Hepatocyte (in vitro differentiated cells): Measurements from ENCODE around the gene DAAM1. TPM values are rescaled to one million over a fixed set of nuclear protein-coding genes. Genes with fewer than 3 reads are reported as not detected.

Experiments
- DNase-seq: peaks from one replicate; pipeline ENCODE4 v3.0.0-alpha.2; 2016; ENCODE audit warnings: low spot score
- H2AFZ ChIP-seq: fragments of 200-600 bp; sonication (generic); 2 replicates; pipeline ENCODE4 v1.6.0; 2016; ENCODE audit warnings: antibody characterized with exemption, mild to moderate bottlenecking
- H3K27ac ChIP-seq: fragments of 200-600 bp; sonication (generic); 2 replicates; pipeline ENCODE4 v1.5.1; 2016; ENCODE audit warnings: mild to moderate bottlenecking
- H3K27me3 ChIP-seq: fragments of 200-600 bp; sonication (generic); 2 replicates; pipeline ENCODE4 v1.6.1; 2016
- H3K36me3 ChIP-seq: fragments of 200-600 bp; sonication (generic); replicated peaks from 2 replicates; pipeline ENCODE4 v1.5.1; 2016; ENCODE audit warnings: low read depth; ENCODE audit not compliant: insufficient read depth
- H3K4me1 ChIP-seq: fragments of 200-600 bp; sonication (generic); 2 replicates; pipeline ENCODE4 v1.5.1; 2016; ENCODE audit warnings: mild to moderate bottlenecking, moderate library complexity; ENCODE audit not compliant: insufficient read depth
- H3K4me2 ChIP-seq: fragments of 200-600 bp; sonication (generic); 2 replicates; pipeline ENCODE4 v1.6.0; 2016
- H3K4me3 ChIP-seq: fragments of 200-600 bp; sonication (generic); 2 replicates; pipeline ENCODE4 v1.5.1; 2016; ENCODE audit warnings: mild to moderate bottlenecking
- H3K79me2 ChIP-seq: fragments of 200-600 bp; sonication (generic); 2 replicates; pipeline ENCODE4 v1.6.0; 2017; ENCODE audit warnings: mild to moderate bottlenecking
- H3K9me2 ChIP-seq: fragments of 200-600 bp; sonication (generic); replicated peaks from 2 replicates; pipeline ENCODE4 v1.6.0; 2017; ENCODE audit warnings: mild to moderate bottlenecking; ENCODE audit not compliant: insufficient read depth
- H3K9me3 ChIP-seq: fragments of 200-600 bp; sonication (generic); 2 replicates; pipeline ENCODE4 v1.5.1; 2016; ENCODE audit warnings: low read depth, mild to moderate bottlenecking
- H4K20me1 ChIP-seq: fragments of 200-600 bp; sonication (generic); 2 replicates; pipeline ENCODE4 v1.6.0; 2016; ENCODE audit warnings: mild to moderate bottlenecking; ENCODE audit not compliant: insufficient read depth, poor library complexity, severe bottlenecking
- EZH2 ChIP-seq: fragments of 200-600 bp; sonication (generic); IDR thresholded peaks from 2 replicates; pipeline ENCODE4 v1.6.1; 2016; ENCODE audit warnings: antibody characterized with exemption, mild to moderate bottlenecking, borderline replicate concordance
- EZH2phosphoT487 ChIP-seq: fragments of 200-600 bp; sonication (generic); IDR thresholded peaks from one replicate; pipeline ENCODE4 v1.6.1; 2018; ENCODE audit warnings: antibody characterized with exemption, mild to moderate bottlenecking, low read depth, moderate library complexity; ENCODE audit not compliant: unreplicated experiment, severe bottlenecking
- WGBS: methylation state at CpG from one replicate; pipeline ENCODE4 v1.1.6; 2016; ENCODE audit warnings: low lambda C conversion rate; ENCODE audit errors: missing lambda C conversion rate; 5-methylcytosine and 5-hydroxymethylcytosine counted together
- polyA plus RNA-seq: library from polyadenylated mRNA; unstranded; fragments of >200 nt; fragmentation: Nextera tagmentation; extraction: Ambion mirVana; gene quantifications from 2 replicates; pipeline ENCODE4 v1.2.1, GENCODE V29; 2016
- total RNA-seq: library from RNA; depleted of rRNA; stranded (reverse); fragments of >200 nt; gene quantifications from 2 replicates; pipeline ENCODE4 v1.2.3, GENCODE V29; 2014
- TF ChIP-seq, protein P1 (sequence below): fragments of 200-600 bp; sonication (generic); IDR thresholded peaks from 2 replicates; pipeline ENCODE4 v1.5.1; 2016; ENCODE audit warnings: antibody characterized with exemption, mild to moderate bottlenecking; ENCODE audit not compliant: poor library complexity

The DAAM1 gene
- total and polyA plus RNA-seq, 2 experiments from 2014 or later: 21.6 to 23.7 TPM

DNA sequence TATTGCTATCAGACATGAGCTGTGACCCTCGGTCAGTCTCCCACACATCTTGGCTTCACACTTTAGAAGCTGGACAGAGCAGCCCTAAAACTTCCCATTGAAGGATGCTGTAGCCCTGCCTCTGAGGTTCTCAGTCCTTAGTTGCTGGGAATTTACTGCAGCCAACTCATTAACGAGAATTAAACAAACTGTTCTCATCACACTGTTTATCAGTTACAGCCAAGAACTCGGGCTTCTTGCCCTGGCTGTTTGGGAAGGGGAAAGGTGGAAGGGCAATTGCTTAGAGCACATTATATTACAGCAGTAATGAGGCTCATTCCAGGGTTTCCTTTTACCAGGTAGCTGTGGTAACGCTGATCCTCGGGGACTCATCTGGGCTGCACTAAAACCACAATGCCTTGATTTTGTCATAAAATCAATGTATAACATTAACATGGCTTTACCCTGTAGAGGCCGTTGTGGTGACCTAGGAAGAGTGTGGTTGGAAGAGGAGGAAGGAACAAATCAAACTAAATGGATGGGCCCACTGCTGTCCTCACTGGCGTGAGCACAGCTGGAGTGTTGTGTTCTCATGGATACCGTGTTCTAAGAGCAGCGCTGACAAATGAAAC, 189.6 kb downstream of the DAAM1 start:
- no peak overlapping the region for H2AFZ ChIP-seq
- H4K20me1 ChIP-seq: no peaks in the 10 kb centered on the region
- H3K9me3 ChIP-seq: no peaks in the 10 kb centered on the region
- peaks cover 8% of the 10 kb centered on the region for H3K4me1 ChIP-seq
- no peak overlapping the region for H3K4me2 ChIP-seq
- H3K27me3 ChIP-seq: no peaks in the 10 kb centered on the region
- no peaks in the 10 kb centered on the region for H3K36me3 ChIP-seq
- WGBS: 58% methylated on average over 9 of the region's 9 CpGs
- no peaks in the 10 kb centered on the region for H3K79me2 ChIP-seq
- H3K27ac ChIP-seq: no peak overlapping the region
- H3K4me3 ChIP-seq: no peak overlapping the region
- no peak for DNase-seq
- H3K9me2 ChIP-seq: no peaks in the 10 kb centered on the region
- TF ChIP-seq, protein P1, sequence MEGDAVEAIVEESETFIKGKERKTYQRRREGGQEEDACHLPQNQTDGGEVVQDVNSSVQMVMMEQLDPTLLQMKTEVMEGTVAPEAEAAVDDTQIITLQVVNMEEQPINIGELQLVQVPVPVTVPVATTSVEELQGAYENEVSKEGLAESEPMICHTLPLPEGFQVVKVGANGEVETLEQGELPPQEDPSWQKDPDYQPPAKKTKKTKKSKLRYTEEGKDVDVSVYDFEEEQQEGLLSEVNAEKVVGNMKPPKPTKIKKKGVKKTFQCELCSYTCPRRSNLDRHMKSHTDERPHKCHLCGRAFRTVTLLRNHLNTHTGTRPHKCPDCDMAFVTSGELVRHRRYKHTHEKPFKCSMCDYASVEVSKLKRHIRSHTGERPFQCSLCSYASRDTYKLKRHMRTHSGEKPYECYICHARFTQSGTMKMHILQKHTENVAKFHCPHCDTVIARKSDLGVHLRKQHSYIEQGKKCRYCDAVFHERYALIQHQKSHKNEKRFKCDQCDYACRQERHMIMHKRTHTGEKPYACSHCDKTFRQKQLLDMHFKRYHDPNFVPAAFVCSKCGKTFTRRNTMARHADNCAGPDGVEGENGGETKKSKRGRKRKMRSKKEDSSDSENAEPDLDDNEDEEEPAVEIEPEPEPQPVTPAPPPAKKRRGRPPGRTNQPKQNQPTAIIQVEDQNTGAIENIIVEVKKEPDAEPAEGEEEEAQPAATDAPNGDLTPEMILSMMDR: no peak
- TF ChIP-seq EZH2phosphoT487 (no peak), EZH2 (no peak)

DNA sequence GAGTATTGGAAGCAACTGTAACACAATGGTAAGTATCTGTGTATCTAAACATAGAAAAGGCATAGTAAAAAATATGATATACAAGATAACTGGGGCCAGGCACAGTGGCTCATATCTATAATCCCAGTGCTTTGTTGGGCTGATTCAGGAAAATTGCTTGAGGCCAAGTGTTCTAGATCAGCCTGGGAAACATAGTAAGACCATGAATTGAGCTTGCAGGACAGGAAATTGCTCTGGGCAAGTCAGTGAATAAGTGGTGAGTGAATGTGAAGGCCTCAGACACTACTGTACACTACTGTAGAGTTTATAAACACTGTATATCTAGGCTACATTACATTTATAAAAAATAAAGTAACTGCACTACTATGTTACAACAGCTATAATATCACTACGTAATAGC, 201.5 kb downstream of the DAAM1 start:
- DNase-seq: no peak
- H3K36me3 ChIP-seq: no peaks in the 10 kb centered on the region
- no peak for TF ChIP-seq EZH2phosphoT487
- TF ChIP-seq, protein P1: no peak
- no peak for TF ChIP-seq EZH2
- no peaks in the 10 kb centered on the region for H3K4me1 ChIP-seq
- no peaks in the 10 kb centered on the region for H3K27me3 ChIP-seq
- no peaks in the 10 kb centered on the region for H3K9me2 ChIP-seq
- H3K9me3 ChIP-seq: no peaks in the 10 kb centered on the region
- 85% methylated on average over 1 of the region's 1 CpG for WGBS
- H3K4me3 ChIP-seq: no peak overlapping the region
- H4K20me1 ChIP-seq: no peaks in the 10 kb centered on the region
- H3K4me2 ChIP-seq: no peak overlapping the region
- no peaks in the 10 kb centered on the region for H3K79me2 ChIP-seq
- no peak overlapping the region for H2AFZ ChIP-seq
- H3K27ac ChIP-seq: no peak overlapping the region

DNA sequence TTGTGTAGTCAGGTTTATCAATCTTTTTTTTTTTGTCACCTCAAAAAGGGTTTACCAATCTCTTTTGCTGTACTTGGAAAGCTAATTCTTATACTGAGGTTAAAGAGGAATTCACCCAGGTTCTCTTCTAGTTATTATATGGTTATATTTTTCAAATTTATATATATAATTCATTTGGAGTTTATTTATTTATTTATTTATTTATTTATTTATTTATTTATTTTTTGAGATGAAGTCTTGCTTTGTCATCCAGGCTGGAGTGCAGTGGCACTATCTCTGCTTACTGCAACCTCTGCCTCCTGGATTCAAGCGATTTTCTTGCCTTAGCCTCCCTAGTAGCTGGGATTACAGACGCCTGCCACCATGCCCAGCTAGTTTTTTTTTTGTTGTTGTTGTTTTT, 202.9 kb downstream of the DAAM1 start:
- no peaks in the 10 kb centered on the region for H4K20me1 ChIP-seq
- no peak overlapping the region for H2AFZ ChIP-seq
- no peaks in the 10 kb centered on the region for H3K79me2 ChIP-seq
- H3K4me2 ChIP-seq: no peak overlapping the region
- H3K9me2 ChIP-seq: no peaks in the 10 kb centered on the region
- 98% methylated on average over 2 of the region's 2 CpGs for WGBS
- no peaks in the 10 kb centered on the region for H3K36me3 ChIP-seq
- no peak for DNase-seq
- TF ChIP-seq, protein P1: no peak
- no peak for TF ChIP-seq EZH2
- no peak for TF ChIP-seq EZH2phosphoT487
- no peaks in the 10 kb centered on the region for H3K9me3 ChIP-seq
- no peak overlapping the region for H3K27ac ChIP-seq
- no peaks in the 10 kb centered on the region for H3K27me3 ChIP-seq
- H3K4me1 ChIP-seq: no peaks in the 10 kb centered on the region
- no peak overlapping the region for H3K4me3 ChIP-seq

DNA sequence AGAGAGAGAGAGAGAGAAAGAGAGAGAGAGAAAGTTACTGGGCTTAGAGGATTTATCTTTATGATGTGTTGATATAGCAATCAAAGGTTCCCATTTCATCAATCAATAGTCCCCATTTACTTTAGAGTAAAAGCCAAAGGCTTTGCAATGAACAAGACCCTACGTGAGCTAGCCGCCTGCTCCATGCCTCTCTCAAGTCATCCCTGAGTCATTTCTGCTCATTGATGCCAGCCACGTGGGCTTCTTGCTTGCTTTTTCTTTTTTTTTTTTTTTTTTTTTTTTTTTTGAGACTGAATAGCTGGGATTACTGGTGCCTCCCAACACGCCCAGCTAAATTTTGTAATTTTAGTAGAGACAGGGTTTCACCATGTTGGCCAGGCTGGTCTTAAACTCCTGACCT, 205.8 kb downstream of the DAAM1 start:
- Histone ChIP-seq H3K4me3 (no peak overlapping the region), H3K9me3 (no peaks in the 10 kb centered on the region), H2AFZ (no peak overlapping the region), H3K4me1 (no peaks in the 10 kb centered on the region), H3K27me3 (no peaks in the 10 kb centered on the region), H3K27ac (no peak overlapping the region), H3K79me2 (no peaks in the 10 kb centered on the region), H3K36me3 (no peaks in the 10 kb centered on the region), H3K4me2 (no peak overlapping the region), H4K20me1 (no peaks in the 10 kb centered on the region), H3K9me2 (no peaks in the 10 kb centered on the region)
- no peak for DNase-seq
- WGBS: 82% methylated on average over 4 of the region's 4 CpGs
- TF ChIP-seq EZH2phosphoT487 (no peak), EZH2 (no peak)
- TF ChIP-seq, protein P1: no peak
